Spinal cord (tissue), 10 donors: Measurements from ENCODE around the gene EPAS1. TPM values are rescaled to one million over a fixed set of nuclear protein-coding genes. Genes with fewer than 3 reads are reported as not detected.

Experiments used
- DNase-seq, 6 donors: peaks; one replicate each; pipeline versions ENCODE4 v3.0.0 to v3.0.0-alpha.2; 2013 to 2015; ENCODE audit warnings: low spot score in 6 of 6, low read depth in 4 of 6
- H3K27ac ChIP-seq: one replicate; pipeline ENCODE4 v1.5.1; 2013; ENCODE audit warnings: low read depth, low read length, control low read depth
- H3K27me3 ChIP-seq: one replicate; pipeline ENCODE4 v1.6.1; 2013; ENCODE audit warnings: low read length; ENCODE audit not compliant: control insufficient read depth, insufficient read depth
- H3K36me3 ChIP-seq: one replicate; pipeline ENCODE4 v1.6.1; 2013; ENCODE audit warnings: low read length; ENCODE audit not compliant: control insufficient read depth, insufficient read depth
- H3K4me1 ChIP-seq: one replicate; pipeline ENCODE4 v1.6.1; 2013; ENCODE audit warnings: low read length; ENCODE audit not compliant: control insufficient read depth, insufficient read depth
- H3K4me3 ChIP-seq: one replicate; pipeline ENCODE4 v1.5.1; 2013; ENCODE audit warnings: low read depth, low read length, control low read depth
- H3K9me3 ChIP-seq: one replicate; pipeline ENCODE4 v1.6.1; 2013; ENCODE audit warnings: low read length; ENCODE audit not compliant: control insufficient read depth, insufficient read depth
- WGBS: methylation state at CpG from one replicate; pipeline ENCODE4 v1.1.5; 2013; ENCODE audit warnings: missing lambda C conversion rate; ENCODE audit not compliant: insufficient coverage; 5-methylcytosine and 5-hydroxymethylcytosine counted together
- polyA plus RNA-seq, 2 donors: library from polyadenylated mRNA; unstranded; fragments of 120-200 nt; gene quantifications; one replicate each; pipeline ENCODE4 v1.2.1, GENCODE V29; 2013; ENCODE audit not compliant: insufficient read length in 2 of 2
- total RNA-seq, 2 donors: library from RNA; depleted of rRNA in 1 of 2; stranded (reverse); fragments of 120-200 nt in 1 of 2; fragments of >200 nt in 1 of 2; gene quantifications; one replicate each; pipeline versions ENCODE4 v1.2.3 to v1.2.4, GENCODE V29; 2013 to 2014
- donor health status: healthy.

The EPAS1 gene
- total and polyA plus RNA-seq, 4 donors = 29.2 to 53.7 (median 45.0) TPM

- H3K27ac ChIP-seq = no peak overlapping the region
- no peaks in the 10 kb centered on the region for H3K36me3 ChIP-seq
- no peak overlapping the region for H3K4me3 ChIP-seq
- DNase-seq = no peak
- no peaks in the 10 kb centered on the region for H3K9me3 ChIP-seq
- no peaks in the 10 kb centered on the region for H3K4me1 ChIP-seq
- no peaks in the 10 kb centered on the region for H3K27me3 ChIP-seq
- 88% methylated on average over 3 of the region's 5 CpGs for WGBS
Measured at GRCh38 chr2:46258937-46259776, 38.0 kb upstream of the EPAS1 start.

GRCh38 chr2:46259777-46260168 is 37.4 kb upstream of the EPAS1 start:
- H3K4me1 ChIP-seq = no peaks in the 10 kb centered on the region
- no peak for DNase-seq
- H3K36me3 ChIP-seq = no peaks in the 10 kb centered on the region
- no peaks in the 10 kb centered on the region for H3K9me3 ChIP-seq
- H3K27me3 ChIP-seq = no peaks in the 10 kb centered on the region
- WGBS = no CpG with 5 or more reads among the region's 1 CpG
- H3K27ac ChIP-seq = no peak overlapping the region
- no peak overlapping the region for H3K4me3 ChIP-seq

GRCh38 chr2:46260305-46260704 is 36.9 kb upstream of the EPAS1 start:
- no peaks in the 10 kb centered on the region for H3K4me1 ChIP-seq
- H3K27me3 ChIP-seq = no peaks in the 10 kb centered on the region
- 100% methylated on average over 1 of the region's 4 CpGs for WGBS
- no peak overlapping the region for H3K27ac ChIP-seq
- no peak for DNase-seq
- no peaks in the 10 kb centered on the region for H3K36me3 ChIP-seq
- no peaks in the 10 kb centered on the region for H3K9me3 ChIP-seq
- no peak overlapping the region for H3K4me3 ChIP-seq

GRCh38 chr2:46262248-46262938 is 34.8 kb upstream of the EPAS1 start:
- Histone ChIP-seq H3K4me3 (no peak overlapping the region), H3K27me3 (no peaks in the 10 kb centered on the region), H3K27ac (no peak overlapping the region), H3K36me3 (no peaks in the 10 kb centered on the region), H3K4me1 (no peaks in the 10 kb centered on the region), H3K9me3 (no peaks in the 10 kb centered on the region)
- 100% methylated on average over 1 of the region's 2 CpGs for WGBS
- no peak for DNase-seq

GRCh38 chr2:46263347-46263746 is 33.9 kb upstream of the EPAS1 start:
- DNase-seq = no peak
- no peaks in the 10 kb centered on the region for H3K4me1 ChIP-seq
- 80% methylated on average over 1 of the region's 1 CpG for WGBS
- H3K27ac ChIP-seq = no peak overlapping the region
- no peaks in the 10 kb centered on the region for H3K9me3 ChIP-seq
- no peak overlapping the region for H3K4me3 ChIP-seq
- H3K36me3 ChIP-seq = no peaks in the 10 kb centered on the region
- H3K27me3 ChIP-seq = no peaks in the 10 kb centered on the region

- Histone ChIP-seq H3K4me1 (no peaks in the 10 kb centered on the region), H3K27me3 (no peaks in the 10 kb centered on the region), H3K36me3 (no peaks in the 10 kb centered on the region), H3K4me3 (no peak overlapping the region), H3K27ac (no peak overlapping the region), H3K9me3 (no peaks in the 10 kb centered on the region)
- WGBS = 80% methylated on average over 1 of the region's 2 CpGs
- no peak for DNase-seq
Measured at GRCh38 chr2:46264447-46264846, 32.8 kb upstream of the EPAS1 start.

- Histone ChIP-seq H3K27me3 (no peaks in the 10 kb centered on the region), H3K4me1 (no peaks in the 10 kb centered on the region), H3K27ac (no peak overlapping the region), H3K4me3 (no peak overlapping the region), H3K9me3 (no peaks in the 10 kb centered on the region), H3K36me3 (no peaks in the 10 kb centered on the region)
- no peak for DNase-seq
- no CpG with 5 or more reads among the region's 5 CpGs for WGBS
Measured at GRCh38 chr2:46266134-46266533, 31.1 kb upstream of the EPAS1 start.

- no peaks in the 10 kb centered on the region for H3K27me3 ChIP-seq
- H3K36me3 ChIP-seq = no peaks in the 10 kb centered on the region
- no peak for DNase-seq
- H3K27ac ChIP-seq = no peak overlapping the region
- no peak overlapping the region for H3K4me3 ChIP-seq
- no peaks in the 10 kb centered on the region for H3K4me1 ChIP-seq
- H3K9me3 ChIP-seq = no peaks in the 10 kb centered on the region
- WGBS = no CpG with 5 or more reads among the region's 1 CpG
Measured at GRCh38 chr2:46267616-46268015, 29.6 kb upstream of the EPAS1 start.

- 57% methylated on average over 1 of the region's 2 CpGs for WGBS
Measured at GRCh38 chr2:46268196-46268595, 29.0 kb upstream of the EPAS1 start.

GRCh38 chr2:46269001-46269400 is 28.2 kb upstream of the EPAS1 start:
- WGBS = no CpG with 5 or more reads among the region's 4 CpGs
- no peaks in the 10 kb centered on the region for H3K9me3 ChIP-seq
- H3K4me3 ChIP-seq = no peak overlapping the region
- DNase-seq = no peak
- no peak overlapping the region for H3K27ac ChIP-seq
- no peaks in the 10 kb centered on the region for H3K4me1 ChIP-seq
- no peaks in the 10 kb centered on the region for H3K27me3 ChIP-seq
- no peaks in the 10 kb centered on the region for H3K36me3 ChIP-seq

More at GRCh38 chr2:46268196-46268595, 29.0 kb upstream of the EPAS1 start:
- H3K4me1 ChIP-seq = no peaks in the 10 kb centered on the region
- DNase-seq = no peak
- H3K4me3 ChIP-seq = no peak overlapping the region
- H3K9me3 ChIP-seq = no peaks in the 10 kb centered on the region
- no peaks in the 10 kb centered on the region for H3K27me3 ChIP-seq
- no peak overlapping the region for H3K27ac ChIP-seq
- H3K36me3 ChIP-seq = no peaks in the 10 kb centered on the region
